ENCODE data around the gene KLK4. TPM values are rescaled to one million over a fixed set of nuclear protein-coding genes. Genes with fewer than 3 reads are reported as not detected.

KLK4 gene
- total RNA-seq, 1 experiment from 2014 or later: 0.70 TPM

DNA sequence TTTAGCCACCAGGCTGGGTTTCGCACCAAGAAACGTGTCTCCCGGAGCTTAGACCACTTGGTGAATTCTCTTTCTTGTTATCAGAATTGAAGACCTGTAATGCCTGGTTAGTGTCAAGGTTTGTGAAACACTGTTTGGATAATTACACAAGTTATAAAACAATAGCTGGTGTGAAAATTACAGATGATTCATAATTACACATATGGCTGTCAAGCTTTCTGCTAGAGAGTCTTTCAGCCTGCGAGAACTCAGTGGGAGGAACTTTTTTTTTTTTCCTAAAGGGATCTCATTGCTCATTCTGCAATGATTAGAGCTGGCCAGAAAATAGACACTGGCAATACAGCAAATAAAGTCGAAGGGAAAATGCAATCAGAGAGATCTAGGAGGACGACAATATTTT, 13.4 kb upstream of the KLK4 start:
- Mint-ChIP-seq H3K4me1 (peaks cover 13% of the 10 kb centered on the region), H3K4me3 (no peak overlapping the region), H3K9me3 (no peaks in the 10 kb centered on the region), H3K27ac (no peak overlapping the region), H3K36me3 (no peaks in the 10 kb centered on the region), H3K27me3 (ENCODE audit: low read depth) (peaks cover 15% of the 10 kb centered on the region)
- DNase-seq (ENCODE audit: low spot score): no peak
- no peak for ATAC-seq
- POLR2A ChIA-PET: interaction anchor here (0.5 kb wide), 1 partner anchor 69 kb away, joined by 3 read pairs; no protein-coding TSS in a partner anchor
- CTCF ChIA-PET: interaction anchor here (1.1 to 6.9 kb wide), 3 partner anchors 11 to 170 kb away, joined by 4 to 84 read pairs (median 18); no protein-coding TSS in a partner anchor
- no peak for TF ChIP-seq ZNF219 (CRISPR knock-in tag; IDR thresholded peaks at IDR 0.05; ENCODE audit: borderline replicate concordance)
- no peak for TF ChIP-seq NFE2L1 (CRISPR knock-in tag; IDR thresholded peaks at IDR 0.05)
- TF ChIP-seq, protein P1, sequence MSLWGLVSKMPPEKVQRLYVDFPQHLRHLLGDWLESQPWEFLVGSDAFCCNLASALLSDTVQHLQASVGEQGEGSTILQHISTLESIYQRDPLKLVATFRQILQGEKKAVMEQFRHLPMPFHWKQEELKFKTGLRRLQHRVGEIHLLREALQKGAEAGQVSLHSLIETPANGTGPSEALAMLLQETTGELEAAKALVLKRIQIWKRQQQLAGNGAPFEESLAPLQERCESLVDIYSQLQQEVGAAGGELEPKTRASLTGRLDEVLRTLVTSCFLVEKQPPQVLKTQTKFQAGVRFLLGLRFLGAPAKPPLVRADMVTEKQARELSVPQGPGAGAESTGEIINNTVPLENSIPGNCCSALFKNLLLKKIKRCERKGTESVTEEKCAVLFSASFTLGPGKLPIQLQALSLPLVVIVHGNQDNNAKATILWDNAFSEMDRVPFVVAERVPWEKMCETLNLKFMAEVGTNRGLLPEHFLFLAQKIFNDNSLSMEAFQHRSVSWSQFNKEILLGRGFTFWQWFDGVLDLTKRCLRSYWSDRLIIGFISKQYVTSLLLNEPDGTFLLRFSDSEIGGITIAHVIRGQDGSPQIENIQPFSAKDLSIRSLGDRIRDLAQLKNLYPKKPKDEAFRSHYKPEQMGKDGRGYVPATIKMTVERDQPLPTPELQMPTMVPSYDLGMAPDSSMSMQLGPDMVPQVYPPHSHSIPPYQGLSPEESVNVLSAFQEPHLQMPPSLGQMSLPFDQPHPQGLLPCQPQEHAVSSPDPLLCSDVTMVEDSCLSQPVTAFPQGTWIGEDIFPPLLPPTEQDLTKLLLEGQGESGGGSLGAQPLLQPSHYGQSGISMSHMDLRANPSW (CRISPR knock-in tag; conservative IDR thresholded peaks at IDR 0.05; ENCODE audit: low read depth): no peak
- TF ChIP-seq SMAD3 (CRISPR knock-in tag; IDR thresholded peaks at IDR 0.05; ENCODE audit: borderline replicate concordance): no peak
- no peak for TF ChIP-seq ZNF232 (CRISPR knock-in tag; IDR thresholded peaks at IDR 0.05)
- TF ChIP-seq ELF4 (CRISPR knock-in tag; IDR thresholded peaks at IDR 0.05; ENCODE audit: low read depth): no peak
- no peak for TF ChIP-seq FOXK1 (CRISPR knock-in tag; IDR thresholded peaks at IDR 0.05)
- TF ChIP-seq TCF7 (CRISPR knock-in tag; IDR thresholded peaks at IDR 0.05; ENCODE audit: low read depth): no peak
- TF ChIP-seq, protein P2, sequence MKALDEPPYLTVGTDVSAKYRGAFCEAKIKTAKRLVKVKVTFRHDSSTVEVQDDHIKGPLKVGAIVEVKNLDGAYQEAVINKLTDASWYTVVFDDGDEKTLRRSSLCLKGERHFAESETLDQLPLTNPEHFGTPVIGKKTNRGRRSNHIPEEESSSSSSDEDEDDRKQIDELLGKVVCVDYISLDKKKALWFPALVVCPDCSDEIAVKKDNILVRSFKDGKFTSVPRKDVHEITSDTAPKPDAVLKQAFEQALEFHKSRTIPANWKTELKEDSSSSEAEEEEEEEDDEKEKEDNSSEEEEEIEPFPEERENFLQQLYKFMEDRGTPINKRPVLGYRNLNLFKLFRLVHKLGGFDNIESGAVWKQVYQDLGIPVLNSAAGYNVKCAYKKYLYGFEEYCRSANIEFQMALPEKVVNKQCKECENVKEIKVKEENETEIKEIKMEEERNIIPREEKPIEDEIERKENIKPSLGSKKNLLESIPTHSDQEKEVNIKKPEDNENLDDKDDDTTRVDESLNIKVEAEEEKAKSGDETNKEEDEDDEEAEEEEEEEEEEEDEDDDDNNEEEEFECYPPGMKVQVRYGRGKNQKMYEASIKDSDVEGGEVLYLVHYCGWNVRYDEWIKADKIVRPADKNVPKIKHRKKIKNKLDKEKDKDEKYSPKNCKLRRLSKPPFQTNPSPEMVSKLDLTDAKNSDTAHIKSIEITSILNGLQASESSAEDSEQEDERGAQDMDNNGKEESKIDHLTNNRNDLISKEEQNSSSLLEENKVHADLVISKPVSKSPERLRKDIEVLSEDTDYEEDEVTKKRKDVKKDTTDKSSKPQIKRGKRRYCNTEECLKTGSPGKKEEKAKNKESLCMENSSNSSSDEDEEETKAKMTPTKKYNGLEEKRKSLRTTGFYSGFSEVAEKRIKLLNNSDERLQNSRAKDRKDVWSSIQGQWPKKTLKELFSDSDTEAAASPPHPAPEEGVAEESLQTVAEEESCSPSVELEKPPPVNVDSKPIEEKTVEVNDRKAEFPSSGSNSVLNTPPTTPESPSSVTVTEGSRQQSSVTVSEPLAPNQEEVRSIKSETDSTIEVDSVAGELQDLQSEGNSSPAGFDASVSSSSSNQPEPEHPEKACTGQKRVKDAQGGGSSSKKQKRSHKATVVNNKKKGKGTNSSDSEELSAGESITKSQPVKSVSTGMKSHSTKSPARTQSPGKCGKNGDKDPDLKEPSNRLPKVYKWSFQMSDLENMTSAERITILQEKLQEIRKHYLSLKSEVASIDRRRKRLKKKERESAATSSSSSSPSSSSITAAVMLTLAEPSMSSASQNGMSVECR (CRISPR knock-in tag; IDR thresholded peaks at IDR 0.05; ENCODE audit: borderline replicate concordance): no peak
- TF ChIP-seq NR1H2 (CRISPR knock-in tag; IDR thresholded peaks at IDR 0.05): no peak
- TF ChIP-seq, protein P3, sequence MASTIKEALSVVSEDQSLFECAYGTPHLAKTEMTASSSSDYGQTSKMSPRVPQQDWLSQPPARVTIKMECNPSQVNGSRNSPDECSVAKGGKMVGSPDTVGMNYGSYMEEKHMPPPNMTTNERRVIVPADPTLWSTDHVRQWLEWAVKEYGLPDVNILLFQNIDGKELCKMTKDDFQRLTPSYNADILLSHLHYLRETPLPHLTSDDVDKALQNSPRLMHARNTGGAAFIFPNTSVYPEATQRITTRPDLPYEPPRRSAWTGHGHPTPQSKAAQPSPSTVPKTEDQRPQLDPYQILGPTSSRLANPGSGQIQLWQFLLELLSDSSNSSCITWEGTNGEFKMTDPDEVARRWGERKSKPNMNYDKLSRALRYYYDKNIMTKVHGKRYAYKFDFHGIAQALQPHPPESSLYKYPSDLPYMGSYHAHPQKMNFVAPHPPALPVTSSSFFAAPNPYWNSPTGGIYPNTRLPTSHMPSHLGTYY (CRISPR knock-in tag; IDR thresholded peaks at IDR 0.05): no peak
- TF ChIP-seq CDX4 (CRISPR knock-in tag; IDR thresholded peaks at IDR 0.05; ENCODE audit: borderline replicate concordance): no peak
- TF ChIP-seq ZBTB21 (CRISPR knock-in tag; IDR thresholded peaks at IDR 0.05; ENCODE audit: borderline replicate concordance): no peak
- no peak for TF ChIP-seq IRF2 (CRISPR knock-in tag; IDR thresholded peaks at IDR 0.05; ENCODE audit: borderline replicate concordance, low read depth)
- no peak for TF ChIP-seq NR3C1 (CRISPR knock-in tag; conservative IDR thresholded peaks at IDR 0.05; ENCODE audit: low read depth)
- TF ChIP-seq, protein P4, sequence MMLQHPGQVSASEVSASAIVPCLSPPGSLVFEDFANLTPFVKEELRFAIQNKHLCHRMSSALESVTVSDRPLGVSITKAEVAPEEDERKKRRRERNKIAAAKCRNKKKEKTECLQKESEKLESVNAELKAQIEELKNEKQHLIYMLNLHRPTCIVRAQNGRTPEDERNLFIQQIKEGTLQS (CRISPR knock-in tag; conservative IDR thresholded peaks at IDR 0.05): no peak
- TF ChIP-seq CREB1 (CRISPR knock-in tag; IDR thresholded peaks at IDR 0.05): no peak
- no peak for TF ChIP-seq ZNF532 (CRISPR knock-in tag; IDR thresholded peaks at IDR 0.05; ENCODE audit: borderline replicate concordance)
- TF ChIP-seq, protein P5, sequence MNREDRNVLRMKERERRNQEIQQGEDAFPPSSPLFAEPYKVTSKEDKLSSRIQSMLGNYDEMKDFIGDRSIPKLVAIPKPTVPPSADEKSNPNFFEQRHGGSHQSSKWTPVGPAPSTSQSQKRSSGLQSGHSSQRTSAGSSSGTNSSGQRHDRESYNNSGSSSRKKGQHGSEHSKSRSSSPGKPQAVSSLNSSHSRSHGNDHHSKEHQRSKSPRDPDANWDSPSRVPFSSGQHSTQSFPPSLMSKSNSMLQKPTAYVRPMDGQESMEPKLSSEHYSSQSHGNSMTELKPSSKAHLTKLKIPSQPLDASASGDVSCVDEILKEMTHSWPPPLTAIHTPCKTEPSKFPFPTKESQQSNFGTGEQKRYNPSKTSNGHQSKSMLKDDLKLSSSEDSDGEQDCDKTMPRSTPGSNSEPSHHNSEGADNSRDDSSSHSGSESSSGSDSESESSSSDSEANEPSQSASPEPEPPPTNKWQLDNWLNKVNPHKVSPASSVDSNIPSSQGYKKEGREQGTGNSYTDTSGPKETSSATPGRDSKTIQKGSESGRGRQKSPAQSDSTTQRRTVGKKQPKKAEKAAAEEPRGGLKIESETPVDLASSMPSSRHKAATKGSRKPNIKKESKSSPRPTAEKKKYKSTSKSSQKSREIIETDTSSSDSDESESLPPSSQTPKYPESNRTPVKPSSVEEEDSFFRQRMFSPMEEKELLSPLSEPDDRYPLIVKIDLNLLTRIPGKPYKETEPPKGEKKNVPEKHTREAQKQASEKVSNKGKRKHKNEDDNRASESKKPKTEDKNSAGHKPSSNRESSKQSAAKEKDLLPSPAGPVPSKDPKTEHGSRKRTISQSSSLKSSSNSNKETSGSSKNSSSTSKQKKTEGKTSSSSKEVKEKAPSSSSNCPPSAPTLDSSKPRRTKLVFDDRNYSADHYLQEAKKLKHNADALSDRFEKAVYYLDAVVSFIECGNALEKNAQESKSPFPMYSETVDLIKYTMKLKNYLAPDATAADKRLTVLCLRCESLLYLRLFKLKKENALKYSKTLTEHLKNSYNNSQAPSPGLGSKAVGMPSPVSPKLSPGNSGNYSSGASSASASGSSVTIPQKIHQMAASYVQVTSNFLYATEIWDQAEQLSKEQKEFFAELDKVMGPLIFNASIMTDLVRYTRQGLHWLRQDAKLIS (CRISPR knock-in tag; IDR thresholded peaks at IDR 0.05; ENCODE audit: borderline replicate concordance): no peak

Data from WTC11 (cell line).